ENCODE results near the gene MPND.

The MPND gene

DNA sequence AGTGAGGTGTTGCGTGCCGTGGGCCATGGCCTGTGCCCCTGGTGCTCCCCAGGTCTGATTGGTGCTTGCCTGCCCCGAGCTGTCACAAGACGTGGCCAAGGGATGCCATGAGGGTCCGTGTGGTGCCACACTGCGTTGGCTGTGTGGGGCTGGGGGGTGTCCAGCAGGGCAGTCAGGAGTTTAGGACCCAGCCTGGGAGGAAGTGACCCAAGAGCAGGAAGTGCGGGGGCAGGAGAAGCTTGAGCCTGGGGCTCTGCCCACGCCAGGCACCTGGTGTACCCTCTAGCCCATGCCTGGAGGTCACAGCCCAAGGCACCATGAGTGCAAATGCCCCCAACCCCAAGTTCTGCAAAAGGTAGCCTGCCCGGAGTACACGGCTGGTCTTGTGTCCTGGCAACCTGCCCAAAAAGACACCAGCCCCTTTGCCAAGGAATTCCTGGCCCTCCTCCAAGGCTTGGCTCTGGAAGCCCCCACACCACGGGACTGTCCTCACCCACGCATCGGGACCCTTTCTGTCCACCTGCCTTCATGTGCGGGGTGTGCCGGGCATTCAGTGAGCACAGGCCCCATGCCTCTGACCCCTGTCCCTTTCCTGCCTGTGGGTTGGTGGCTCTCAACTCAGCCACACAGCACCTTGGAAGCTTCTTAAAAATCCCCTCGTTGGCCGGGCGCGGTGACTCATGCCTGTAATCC lies 24.9 kb downstream of the MPND start (continued):
- TF ChIP-seq ZNF239 (tag by site-specific recombination; IDR thresholded peaks at IDR 0.05): no peak
- no peak for TF ChIP-seq HOXC10 (CRISPR knock-in tag; IDR thresholded peaks at IDR 0.05)
- peak; percentile 50; the same call in 1 of the 2 replicates for TF ChIP-seq EGR2 (tag by site-specific recombination; IDR thresholded peaks at IDR 0.05; ENCODE audit: low read depth)
- no peak for TF ChIP-seq ZNF169 (tag by site-specific recombination; IDR thresholded peaks at IDR 0.05)
- TF ChIP-seq, protein P1, sequence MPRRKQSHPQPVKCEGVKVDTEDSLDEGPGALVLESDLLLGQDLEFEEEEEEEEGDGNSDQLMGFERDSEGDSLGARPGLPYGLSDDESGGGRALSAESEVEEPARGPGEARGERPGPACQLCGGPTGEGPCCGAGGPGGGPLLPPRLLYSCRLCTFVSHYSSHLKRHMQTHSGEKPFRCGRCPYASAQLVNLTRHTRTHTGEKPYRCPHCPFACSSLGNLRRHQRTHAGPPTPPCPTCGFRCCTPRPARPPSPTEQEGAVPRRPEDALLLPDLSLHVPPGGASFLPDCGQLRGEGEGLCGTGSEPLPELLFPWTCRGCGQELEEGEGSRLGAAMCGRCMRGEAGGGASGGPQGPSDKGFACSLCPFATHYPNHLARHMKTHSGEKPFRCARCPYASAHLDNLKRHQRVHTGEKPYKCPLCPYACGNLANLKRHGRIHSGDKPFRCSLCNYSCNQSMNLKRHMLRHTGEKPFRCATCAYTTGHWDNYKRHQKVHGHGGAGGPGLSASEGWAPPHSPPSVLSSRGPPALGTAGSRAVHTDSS (tag by site-specific recombination; IDR thresholded peaks at IDR 0.05): no peak
- TF ChIP-seq, protein P2, sequence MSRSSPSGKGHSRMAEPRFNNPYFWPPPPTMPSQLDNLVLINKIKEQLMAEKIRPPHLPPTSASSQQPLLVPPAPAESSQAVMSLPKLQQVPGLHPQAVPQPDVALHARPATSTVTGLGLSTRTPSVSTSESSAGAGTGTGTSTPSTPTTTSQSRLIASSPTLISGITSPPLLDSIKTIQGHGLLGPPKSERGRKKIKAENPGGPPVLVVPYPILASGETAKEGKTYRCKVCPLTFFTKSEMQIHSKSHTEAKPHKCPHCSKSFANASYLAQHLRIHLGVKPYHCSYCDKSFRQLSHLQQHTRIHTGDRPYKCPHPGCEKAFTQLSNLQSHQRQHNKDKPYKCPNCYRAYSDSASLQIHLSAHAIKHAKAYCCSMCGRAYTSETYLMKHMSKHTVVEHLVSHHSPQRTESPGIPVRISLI (tag by site-specific recombination; IDR thresholded peaks at IDR 0.05): no peak
- TF ChIP-seq ZNF747 (tag by site-specific recombination; IDR thresholded peaks at IDR 0.05): no peak
- no peak for TF ChIP-seq ZNF394 (tag by site-specific recombination; IDR thresholded peaks at IDR 0.05; ENCODE audit: borderline replicate concordance)
- TF ChIP-seq, protein P3, sequence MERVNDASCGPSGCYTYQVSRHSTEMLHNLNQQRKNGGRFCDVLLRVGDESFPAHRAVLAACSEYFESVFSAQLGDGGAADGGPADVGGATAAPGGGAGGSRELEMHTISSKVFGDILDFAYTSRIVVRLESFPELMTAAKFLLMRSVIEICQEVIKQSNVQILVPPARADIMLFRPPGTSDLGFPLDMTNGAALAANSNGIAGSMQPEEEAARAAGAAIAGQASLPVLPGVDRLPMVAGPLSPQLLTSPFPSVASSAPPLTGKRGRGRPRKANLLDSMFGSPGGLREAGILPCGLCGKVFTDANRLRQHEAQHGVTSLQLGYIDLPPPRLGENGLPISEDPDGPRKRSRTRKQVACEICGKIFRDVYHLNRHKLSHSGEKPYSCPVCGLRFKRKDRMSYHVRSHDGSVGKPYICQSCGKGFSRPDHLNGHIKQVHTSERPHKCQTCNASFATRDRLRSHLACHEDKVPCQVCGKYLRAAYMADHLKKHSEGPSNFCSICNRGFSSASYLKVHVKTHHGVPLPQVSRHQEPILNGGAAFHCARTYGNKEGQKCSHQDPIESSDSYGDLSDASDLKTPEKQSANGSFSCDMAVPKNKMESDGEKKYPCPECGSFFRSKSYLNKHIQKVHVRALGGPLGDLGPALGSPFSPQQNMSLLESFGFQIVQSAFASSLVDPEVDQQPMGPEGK (tag by site-specific recombination; IDR thresholded peaks at IDR 0.05): peak; percentile 11; the same call in 1 of the 2 replicates
- no peak for TF ChIP-seq ZNF629 (tag by site-specific recombination; IDR thresholded peaks at IDR 0.05)

DNA sequence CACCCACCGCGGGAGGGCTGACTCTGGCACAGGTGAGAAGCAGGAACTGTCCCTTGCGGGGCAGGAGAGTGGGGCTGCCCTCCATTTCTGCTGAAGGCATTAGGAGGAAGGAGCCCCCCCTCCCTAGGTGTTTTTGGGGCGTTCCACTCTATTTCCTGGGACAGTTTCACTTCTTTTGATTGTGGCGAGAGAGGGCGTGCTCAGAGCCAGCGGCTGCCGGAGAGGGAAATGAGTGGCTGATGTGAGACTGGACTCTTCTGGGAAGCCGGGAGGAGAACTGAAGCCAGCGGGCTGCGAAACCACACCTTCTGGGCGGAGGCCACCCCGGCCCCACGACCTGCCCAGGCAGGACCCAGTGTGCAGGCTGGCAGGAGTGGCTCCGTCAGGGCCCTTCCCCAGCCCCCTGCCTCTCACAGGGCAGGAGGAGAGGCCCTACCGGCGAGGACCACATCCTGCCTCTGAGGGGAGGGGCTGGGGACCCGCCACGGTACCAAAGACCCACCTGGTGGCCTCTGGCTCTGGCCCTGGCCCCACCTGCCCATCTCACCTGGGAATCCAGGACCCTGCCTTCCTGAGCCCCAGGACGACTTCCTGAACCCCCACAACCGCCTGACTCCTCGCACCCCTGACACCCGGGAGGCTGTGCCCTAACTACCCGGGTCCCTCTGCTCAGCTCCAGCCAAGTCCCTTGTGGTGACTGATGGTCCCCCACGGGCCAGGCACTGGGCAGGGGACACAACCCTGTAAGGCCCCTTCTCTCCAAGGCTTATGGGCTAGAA lies 25.9 kb downstream of the MPND start:
- no peaks in the 10 kb centered on the region for H3K9me3 ChIP-seq (ENCODE audit: control insufficient read depth, insufficient read depth, low read depth, low read length)
- POLR2A ChIA-PET: interaction anchor here (1.4 kb wide), 1 partner anchor 26 kb away, joined by 6 read pairs; the partner anchor contains the start of gene MPND
- CTCF ChIA-PET: interaction anchor here (0.9 to 4.7 kb wide), 4 partner anchors 17 to 102 kb away, joined by 3 to 19 read pairs (median 8); partner anchors contain the start of gene SH3GL1
- 0 out of 2 replicates have a peak, but pooled peaks cover 5% of the 10 kb centered on the region for H3K4me1 ChIP-seq (ENCODE audit: control insufficient read depth, insufficient read depth, low read length)
- peaks cover 8 to 32% of the 10 kb centered on the region in 2 experiments; a peak in 2 of 3 replicates for H3K36me3 ChIP-seq (ENCODE audit: control insufficient read depth in 2 of 2, insufficient read depth in 1 of 2, low read length in 2 of 2)
- H3K4me3 ChIP-seq (ENCODE audit: low read depth, low read length): no peak overlapping the region
- H3K27ac ChIP-seq (ENCODE audit: extremely low read depth, low read depth, low read length): peak overlapping the region; percentile 24; the same call in 1 of the 2 replicates
- TF ChIP-seq GLI4 (tag by site-specific recombination; IDR thresholded peaks at IDR 0.05) (no peak), ZNF747 (tag by site-specific recombination; IDR thresholded peaks at IDR 0.05) (no peak), ZNF776 (tag by site-specific recombination; IDR thresholded peaks at IDR 0.05; ENCODE audit: borderline replicate concordance) (no peak), ZBTB1 (tag by site-specific recombination; IDR thresholded peaks at IDR 0.05) (no peak), ZNF548 (tag by site-specific recombination; IDR thresholded peaks at IDR 0.05) (no peak), ZNF664 (tag by site-specific recombination; IDR thresholded peaks at IDR 0.05) (no peak), KLF1 (tag by site-specific recombination; IDR thresholded peaks at IDR 0.05) (peak; percentile 86)
- TF ChIP-seq, protein P1 (tag by site-specific recombination; IDR thresholded peaks at IDR 0.05): no peak
- TF ChIP-seq, protein P4, sequence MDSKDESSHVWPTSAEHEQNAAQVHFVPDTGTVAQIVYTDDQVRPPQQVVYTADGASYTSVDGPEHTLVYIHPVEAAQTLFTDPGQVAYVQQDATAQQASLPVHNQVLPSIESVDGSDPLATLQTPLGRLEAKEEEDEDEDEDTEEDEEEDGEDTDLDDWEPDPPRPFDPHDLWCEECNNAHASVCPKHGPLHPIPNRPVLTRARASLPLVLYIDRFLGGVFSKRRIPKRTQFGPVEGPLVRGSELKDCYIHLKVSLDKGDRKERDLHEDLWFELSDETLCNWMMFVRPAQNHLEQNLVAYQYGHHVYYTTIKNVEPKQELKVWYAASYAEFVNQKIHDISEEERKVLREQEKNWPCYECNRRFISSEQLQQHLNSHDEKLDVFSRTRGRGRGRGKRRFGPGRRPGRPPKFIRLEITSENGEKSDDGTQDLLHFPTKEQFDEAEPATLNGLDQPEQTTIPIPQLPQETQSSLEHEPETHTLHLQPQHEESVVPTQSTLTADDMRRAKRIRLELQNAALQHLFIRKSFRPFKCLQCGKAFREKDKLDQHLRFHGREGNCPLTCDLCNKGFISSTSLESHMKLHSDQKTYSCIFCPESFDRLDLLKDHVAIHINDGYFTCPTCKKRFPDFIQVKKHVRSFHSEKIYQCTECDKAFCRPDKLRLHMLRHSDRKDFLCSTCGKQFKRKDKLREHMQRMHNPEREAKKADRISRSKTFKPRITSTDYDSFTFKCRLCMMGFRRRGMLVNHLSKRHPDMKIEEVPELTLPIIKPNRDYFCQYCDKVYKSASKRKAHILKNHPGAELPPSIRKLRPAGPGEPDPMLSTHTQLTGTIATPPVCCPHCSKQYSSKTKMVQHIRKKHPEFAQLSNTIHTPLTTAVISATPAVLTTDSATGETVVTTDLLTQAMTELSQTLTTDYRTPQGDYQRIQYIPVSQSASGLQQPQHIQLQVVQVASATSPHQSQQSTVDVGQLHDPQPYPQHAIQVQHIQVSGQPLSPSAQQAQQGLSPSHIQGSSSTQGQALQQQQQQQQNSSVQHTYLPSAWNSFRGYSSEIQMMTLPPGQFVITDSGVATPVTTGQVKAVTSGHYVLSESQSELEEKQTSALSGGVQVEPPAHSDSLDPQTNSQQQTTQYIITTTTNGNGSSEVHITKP (tag by site-specific recombination; IDR thresholded peaks at IDR 0.05): peak; percentile 92
- TF ChIP-seq, protein P5, sequence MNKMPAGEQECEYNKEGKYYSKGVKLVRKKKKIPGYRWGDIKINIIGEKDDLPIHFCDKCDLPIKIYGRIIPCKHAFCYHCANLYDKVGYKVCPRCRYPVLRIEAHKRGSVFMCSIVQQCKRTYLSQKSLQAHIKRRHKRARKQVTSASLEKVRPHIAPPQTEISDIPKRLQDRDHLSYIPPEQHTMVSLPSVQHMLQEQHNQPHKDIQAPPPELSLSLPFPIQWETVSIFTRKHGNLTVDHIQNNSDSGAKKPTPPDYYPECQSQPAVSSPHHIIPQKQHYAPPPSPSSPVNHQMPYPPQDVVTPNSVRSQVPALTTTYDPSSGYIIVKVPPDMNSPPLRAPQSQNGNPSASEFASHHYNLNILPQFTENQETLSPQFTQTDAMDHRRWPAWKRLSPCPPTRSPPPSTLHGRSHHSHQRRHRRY (tag by site-specific recombination; IDR thresholded peaks at IDR 0.05): no peak
- TF ChIP-seq, protein P6, sequence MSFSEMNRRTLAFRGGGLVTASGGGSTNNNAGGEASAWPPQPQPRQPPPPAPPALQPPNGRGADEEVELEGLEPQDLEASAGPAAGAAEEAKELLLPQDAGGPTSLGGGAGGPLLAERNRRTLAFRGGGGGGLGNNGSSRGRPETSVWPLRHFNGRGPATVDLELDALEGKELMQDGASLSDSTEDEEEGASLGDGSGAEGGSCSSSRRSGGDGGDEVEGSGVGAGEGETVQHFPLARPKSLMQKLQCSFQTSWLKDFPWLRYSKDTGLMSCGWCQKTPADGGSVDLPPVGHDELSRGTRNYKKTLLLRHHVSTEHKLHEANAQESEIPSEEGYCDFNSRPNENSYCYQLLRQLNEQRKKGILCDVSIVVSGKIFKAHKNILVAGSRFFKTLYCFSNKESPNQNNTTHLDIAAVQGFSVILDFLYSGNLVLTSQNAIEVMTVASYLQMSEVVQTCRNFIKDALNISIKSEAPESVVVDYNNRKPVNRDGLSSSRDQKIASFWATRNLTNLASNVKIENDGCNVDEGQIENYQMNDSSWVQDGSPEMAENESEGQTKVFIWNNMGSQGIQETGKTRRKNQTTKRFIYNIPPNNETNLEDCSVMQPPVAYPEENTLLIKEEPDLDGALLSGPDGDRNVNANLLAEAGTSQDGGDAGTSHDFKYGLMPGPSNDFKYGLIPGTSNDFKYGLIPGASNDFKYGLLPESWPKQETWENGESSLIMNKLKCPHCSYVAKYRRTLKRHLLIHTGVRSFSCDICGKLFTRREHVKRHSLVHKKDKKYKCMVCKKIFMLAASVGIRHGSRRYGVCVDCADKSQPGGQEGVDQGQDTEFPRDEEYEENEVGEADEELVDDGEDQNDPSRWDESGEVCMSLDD (tag by site-specific recombination; IDR thresholded peaks at IDR 0.05): no peak

All from HEK293 (cell line).